ENCODE measurements around the gene RAB11FIP4. TPM values are rescaled to one million over a fixed set of nuclear protein-coding genes. Genes with fewer than 3 reads are reported as not detected.

Gene RAB11FIP4
- total and polyA plus RNA-seq, 2 of the 13 experiments (the other 11 are each of a cell fraction or from before 2014, with no cell fraction given): 28.0 to 89.3 TPM

GRCh38 chr17:31549525-31550388 is 158.3 kb downstream of the RAB11FIP4 start (continued):
- TF ChIP-seq, protein P1, sequence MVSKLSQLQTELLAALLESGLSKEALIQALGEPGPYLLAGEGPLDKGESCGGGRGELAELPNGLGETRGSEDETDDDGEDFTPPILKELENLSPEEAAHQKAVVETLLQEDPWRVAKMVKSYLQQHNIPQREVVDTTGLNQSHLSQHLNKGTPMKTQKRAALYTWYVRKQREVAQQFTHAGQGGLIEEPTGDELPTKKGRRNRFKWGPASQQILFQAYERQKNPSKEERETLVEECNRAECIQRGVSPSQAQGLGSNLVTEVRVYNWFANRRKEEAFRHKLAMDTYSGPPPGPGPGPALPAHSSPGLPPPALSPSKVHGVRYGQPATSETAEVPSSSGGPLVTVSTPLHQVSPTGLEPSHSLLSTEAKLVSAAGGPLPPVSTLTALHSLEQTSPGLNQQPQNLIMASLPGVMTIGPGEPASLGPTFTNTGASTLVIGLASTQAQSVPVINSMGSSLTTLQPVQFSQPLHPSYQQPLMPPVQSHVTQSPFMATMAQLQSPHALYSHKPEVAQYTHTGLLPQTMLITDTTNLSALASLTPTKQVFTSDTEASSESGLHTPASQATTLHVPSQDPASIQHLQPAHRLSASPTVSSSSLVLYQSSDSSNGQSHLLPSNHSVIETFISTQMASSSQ (IDR thresholded peaks at IDR 0.05; ENCODE audit: low read depth): 0 out of 2 replicates have a peak, but pooled peaks have one; percentile 55
- TF ChIP-seq, protein P1 (CRISPR knock-in tag; IDR thresholded peaks at IDR 0.05; ENCODE audit: borderline replicate concordance): peak; percentile 18; the same call in 1 of the 2 replicates
- peak; percentile 26; the same call in 1 of the 2 replicates for TF ChIP-seq NR2F6 (IDR thresholded peaks at IDR 0.05)
- TF ChIP-seq NR2F6 (CRISPR knock-in tag; IDR thresholded peaks at IDR 0.05): 0 out of 2 replicates have a peak, but pooled peaks have one; percentile 34
- TF ChIP-seq, protein P2, sequence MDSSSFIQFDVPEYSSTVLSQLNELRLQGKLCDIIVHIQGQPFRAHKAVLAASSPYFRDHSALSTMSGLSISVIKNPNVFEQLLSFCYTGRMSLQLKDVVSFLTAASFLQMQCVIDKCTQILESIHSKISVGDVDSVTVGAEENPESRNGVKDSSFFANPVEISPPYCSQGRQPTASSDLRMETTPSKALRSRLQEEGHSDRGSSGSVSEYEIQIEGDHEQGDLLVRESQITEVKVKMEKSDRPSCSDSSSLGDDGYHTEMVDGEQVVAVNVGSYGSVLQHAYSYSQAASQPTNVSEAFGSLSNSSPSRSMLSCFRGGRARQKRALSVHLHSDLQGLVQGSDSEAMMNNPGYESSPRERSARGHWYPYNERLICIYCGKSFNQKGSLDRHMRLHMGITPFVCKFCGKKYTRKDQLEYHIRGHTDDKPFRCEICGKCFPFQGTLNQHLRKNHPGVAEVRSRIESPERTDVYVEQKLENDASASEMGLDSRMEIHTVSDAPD (CRISPR knock-in tag; IDR thresholded peaks at IDR 0.05): 0 out of 2 replicates have a peak, but pooled peaks have one; percentile 15
- TF ChIP-seq GABPB1 (CRISPR knock-in tag; IDR thresholded peaks at IDR 0.05): peak; percentile 94
- TF ChIP-seq JARID2 (CRISPR knock-in tag; IDR thresholded peaks at IDR 0.05; ENCODE audit: insufficient replicate concordance): no peak
- TF ChIP-seq DPF2 (CRISPR knock-in tag; IDR thresholded peaks at IDR 0.05; ENCODE audit: borderline replicate concordance, low read depth): no peak
- TF ChIP-seq TBX2 (CRISPR knock-in tag; IDR thresholded peaks at IDR 0.05; ENCODE audit: borderline replicate concordance): peak; percentile 12; the same call in 1 of the 2 replicates
- no peak for TF ChIP-seq PHB2 (IDR thresholded peaks at IDR 0.05; ENCODE audit: partially characterized antibody)
- TF ChIP-seq ZSCAN22 (CRISPR knock-in tag; IDR thresholded peaks at IDR 0.05): no peak
- no peak for TF ChIP-seq DNMT3B (CRISPR knock-in tag; conservative IDR thresholded peaks at IDR 0.05)
- TF ChIP-seq, protein P3, sequence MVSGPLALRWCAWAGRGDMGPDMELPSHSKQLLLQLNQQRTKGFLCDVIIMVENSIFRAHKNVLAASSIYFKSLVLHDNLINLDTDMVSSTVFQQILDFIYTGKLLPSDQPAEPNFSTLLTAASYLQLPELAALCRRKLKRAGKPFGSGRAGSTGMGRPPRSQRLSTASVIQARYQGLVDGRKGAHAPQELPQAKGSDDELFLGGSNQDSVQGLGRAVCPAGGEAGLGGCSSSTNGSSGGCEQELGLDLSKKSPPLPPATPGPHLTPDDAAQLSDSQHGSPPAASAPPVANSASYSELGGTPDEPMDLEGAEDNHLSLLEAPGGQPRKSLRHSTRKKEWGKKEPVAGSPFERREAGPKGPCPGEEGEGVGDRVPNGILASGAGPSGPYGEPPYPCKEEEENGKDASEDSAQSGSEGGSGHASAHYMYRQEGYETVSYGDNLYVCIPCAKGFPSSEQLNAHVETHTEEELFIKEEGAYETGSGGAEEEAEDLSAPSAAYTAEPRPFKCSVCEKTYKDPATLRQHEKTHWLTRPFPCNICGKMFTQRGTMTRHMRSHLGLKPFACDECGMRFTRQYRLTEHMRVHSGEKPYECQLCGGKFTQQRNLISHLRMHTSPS (CRISPR knock-in tag; IDR thresholded peaks at IDR 0.05; ENCODE audit: low read depth): no peak
- TF ChIP-seq, protein P4, sequence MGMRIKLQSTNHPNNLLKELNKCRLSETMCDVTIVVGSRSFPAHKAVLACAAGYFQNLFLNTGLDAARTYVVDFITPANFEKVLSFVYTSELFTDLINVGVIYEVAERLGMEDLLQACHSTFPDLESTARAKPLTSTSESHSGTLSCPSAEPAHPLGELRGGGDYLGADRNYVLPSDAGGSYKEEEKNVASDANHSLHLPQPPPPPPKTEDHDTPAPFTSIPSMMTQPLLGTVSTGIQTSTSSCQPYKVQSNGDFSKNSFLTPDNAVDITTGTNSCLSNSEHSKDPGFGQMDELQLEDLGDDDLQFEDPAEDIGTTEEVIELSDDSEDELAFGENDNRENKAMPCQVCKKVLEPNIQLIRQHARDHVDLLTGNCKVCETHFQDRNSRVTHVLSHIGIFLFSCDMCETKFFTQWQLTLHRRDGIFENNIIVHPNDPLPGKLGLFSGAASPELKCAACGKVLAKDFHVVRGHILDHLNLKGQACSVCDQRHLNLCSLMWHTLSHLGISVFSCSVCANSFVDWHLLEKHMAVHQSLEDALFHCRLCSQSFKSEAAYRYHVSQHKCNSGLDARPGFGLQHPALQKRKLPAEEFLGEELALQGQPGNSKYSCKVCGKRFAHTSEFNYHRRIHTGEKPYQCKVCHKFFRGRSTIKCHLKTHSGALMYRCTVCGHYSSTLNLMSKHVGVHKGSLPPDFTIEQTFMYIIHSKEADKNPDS (CRISPR knock-in tag; IDR thresholded peaks at IDR 0.05): peak; percentile 83
- no peak for TF ChIP-seq ZNF501 (CRISPR knock-in tag; IDR thresholded peaks at IDR 0.05)
- no peak for TF ChIP-seq ZNF234 (CRISPR knock-in tag; conservative IDR thresholded peaks at IDR 0.05)
- peak; percentile 72; the same call in 1 of the 2 replicates for TF ChIP-seq ZNF616 (CRISPR knock-in tag; IDR thresholded peaks at IDR 0.05; ENCODE audit: low read depth)

All from HepG2 (cell line).